GM13977 (cell line): ENCODE results near the gene IL22RA2.
A peak's percentile ranks its signal among the peaks of the same experiment; 100 is the strongest.

Source experiments
- DNase-seq: peaks from one replicate; pipeline ENCODE4 v3.0.0; 2012; ENCODE audit warnings: low spot score
- CTCF ChIP-seq: IDR thresholded peaks from 2 replicates; pipeline ENCODE4 v1.5.1; 2012; ENCODE audit warnings: mild to moderate bottlenecking, control low read depth; ENCODE audit not compliant: insufficient read depth; ENCODE audit errors: extremely low read depth, missing control alignments
- in situ Hi-C: fragments of 300-500 bp; cut with MboI; formaldehyde crosslinking; loops from one replicate; pipeline ENCODE4 v1.12.0; 2022; ENCODE audit warnings: low sequenced_read_pairs, low pct_unique_long_range_greater_than_20kb, mixed read lengths, inconsistent platforms; ENCODE audit not compliant: unreplicated experiment

The IL22RA2 gene

GRCh38 chr6:137155830-137156229, 17.6 kb downstream of the IL22RA2 start:
- in situ Hi-C loops = no loop called here
- peak; percentile 25 for TF ChIP-seq CTCF
- peak; percentile 35 for DNase-seq

- DNase-seq = no peak
- no peak for TF ChIP-seq CTCF
- in situ Hi-C loops = no loop called here
Observed at GRCh38 chr6:137150072-137150471, 23.4 kb downstream of the IL22RA2 start.

- in situ Hi-C loops = no loop called here
- TF ChIP-seq CTCF = no peak
- DNase-seq = no peak
Observed at GRCh38 chr6:137149035-137149393, 24.4 kb downstream of the IL22RA2 start.

- no peak for TF ChIP-seq CTCF
- in situ Hi-C loops = no loop called here
- DNase-seq = no peak
Observed at GRCh38 chr6:137148306-137149034, 25.0 kb downstream of the IL22RA2 start.

GRCh38 chr6:137147195-137147594, 26.2 kb downstream of the IL22RA2 start:
- no peak for DNase-seq
- in situ Hi-C loops = no loop called here
- TF ChIP-seq CTCF = no peak

GRCh38 chr6:137146206-137146605, 27.2 kb downstream of the IL22RA2 start:
- DNase-seq = no peak
- no peak for TF ChIP-seq CTCF
- in situ Hi-C loops = no loop called here
